IPS-15b (cell line): ENCODE measurements around the gene ENAM.
"Not testable (repeated sequence)": the region's sequence is repeated elsewhere in the genome, so short reads cannot be mapped to it uniquely, and the experiment has no call there.

Source experiments
- H3K27me3 ChIP-seq: one replicate; pipeline ENCODE4 v1.6.1; 2013; ENCODE audit warnings: low read length; ENCODE audit not compliant: control insufficient read depth, insufficient read depth
- H3K36me3 ChIP-seq: one replicate; pipeline ENCODE4 v1.6.1; 2013; ENCODE audit warnings: low read length; ENCODE audit not compliant: control insufficient read depth, insufficient read depth
- H3K4me1 ChIP-seq: one replicate; pipeline ENCODE4 v1.6.1; 2013; ENCODE audit warnings: mild to moderate bottlenecking, low read length; ENCODE audit not compliant: control insufficient read depth, insufficient read depth
- H3K4me3 ChIP-seq: one replicate; pipeline ENCODE4 v1.5.1; 2013; ENCODE audit warnings: low read depth, low read length
- H3K9ac ChIP-seq: one replicate; pipeline ENCODE4 v1.6.1; 2013; ENCODE audit warnings: low read depth, mild to moderate bottlenecking, low read length
- H3K9me3 ChIP-seq: one replicate; pipeline ENCODE4 v1.6.1; 2013; ENCODE audit warnings: mild to moderate bottlenecking, low read length; ENCODE audit not compliant: control insufficient read depth, insufficient read depth

The ENAM gene

DNA sequence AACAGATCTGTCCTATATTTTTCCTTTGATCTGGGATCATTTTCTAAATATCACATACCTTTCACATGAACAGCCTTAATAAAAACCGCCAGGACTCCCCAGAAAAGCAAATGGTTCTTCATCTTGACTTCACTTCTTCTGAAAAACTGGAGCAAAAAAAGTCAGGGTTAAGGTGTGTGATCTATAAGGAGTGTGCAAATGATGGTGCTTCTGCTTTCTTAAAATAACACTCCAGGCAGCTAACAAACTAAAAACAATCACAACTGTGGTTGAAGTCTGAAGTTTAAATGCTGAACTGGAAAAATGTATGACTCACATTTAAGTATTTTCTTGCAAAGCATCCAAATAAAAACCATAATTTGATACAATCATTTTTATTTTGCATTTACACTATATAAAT, 37.8 kb downstream of the ENAM start, which contains the start of gene JCHAIN:
Gene JCHAIN, minus strand, starts transcription at position 140 of the 400 bp plus-strand sequence. Its CDS starts 18 bp downstream, at position 122.
- Histone ChIP-seq H3K4me3 (no peak within 1 kb of the TSS), H3K9ac (no peak within 1 kb of the TSS), H3K36me3 (no peaks in the 10 kb centered on the region), H3K4me1 (no peaks in the 10 kb centered on the region), H3K27me3 (no peaks in the 10 kb centered on the region), H3K9me3 (no peaks in the 10 kb centered on the region)

DNA sequence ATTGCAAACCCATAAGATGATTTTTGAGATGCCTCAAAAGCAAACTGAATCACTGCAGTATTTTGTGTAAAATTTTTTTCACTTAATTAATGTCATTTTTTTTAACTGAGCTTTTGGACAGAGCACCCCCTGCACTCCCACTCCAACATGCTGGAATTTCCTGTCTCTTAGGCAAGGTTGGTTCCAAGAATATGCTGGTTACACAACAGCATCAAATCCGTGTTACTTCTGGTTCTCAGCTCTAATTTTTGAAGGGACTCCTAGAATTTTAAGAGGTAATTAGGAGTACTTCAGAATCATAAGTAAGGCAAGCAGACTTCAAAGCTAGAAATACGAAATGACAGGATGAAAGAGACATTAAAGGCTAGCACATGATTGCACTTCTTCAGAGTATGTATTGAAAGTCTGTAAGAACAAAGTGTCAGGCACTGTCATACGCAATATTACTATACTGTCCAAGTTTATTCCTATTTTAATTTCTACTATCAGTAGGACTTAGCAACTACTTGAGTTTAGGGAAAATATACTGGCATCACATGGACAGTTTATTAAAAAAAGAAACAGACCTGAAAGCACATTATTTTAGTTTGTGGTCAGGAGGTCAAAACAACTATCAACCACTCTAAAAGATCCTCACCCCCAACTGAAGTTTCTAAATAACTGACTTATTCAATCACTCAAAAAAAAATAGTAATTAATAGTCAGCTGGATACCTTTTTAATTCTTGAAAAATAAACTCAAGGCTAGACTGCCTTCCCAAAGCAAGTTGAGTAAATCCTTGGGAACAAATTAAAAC, 39.4 kb downstream of the ENAM start:
- H3K36me3 ChIP-seq = no peaks in the 10 kb centered on the region
- H3K27me3 ChIP-seq = no peaks in the 10 kb centered on the region
- no peaks in the 10 kb centered on the region for H3K9me3 ChIP-seq
- no peak overlapping the region for H3K4me3 ChIP-seq
- no peaks in the 10 kb centered on the region for H3K4me1 ChIP-seq
- H3K9ac ChIP-seq = no peak overlapping the region

DNA sequence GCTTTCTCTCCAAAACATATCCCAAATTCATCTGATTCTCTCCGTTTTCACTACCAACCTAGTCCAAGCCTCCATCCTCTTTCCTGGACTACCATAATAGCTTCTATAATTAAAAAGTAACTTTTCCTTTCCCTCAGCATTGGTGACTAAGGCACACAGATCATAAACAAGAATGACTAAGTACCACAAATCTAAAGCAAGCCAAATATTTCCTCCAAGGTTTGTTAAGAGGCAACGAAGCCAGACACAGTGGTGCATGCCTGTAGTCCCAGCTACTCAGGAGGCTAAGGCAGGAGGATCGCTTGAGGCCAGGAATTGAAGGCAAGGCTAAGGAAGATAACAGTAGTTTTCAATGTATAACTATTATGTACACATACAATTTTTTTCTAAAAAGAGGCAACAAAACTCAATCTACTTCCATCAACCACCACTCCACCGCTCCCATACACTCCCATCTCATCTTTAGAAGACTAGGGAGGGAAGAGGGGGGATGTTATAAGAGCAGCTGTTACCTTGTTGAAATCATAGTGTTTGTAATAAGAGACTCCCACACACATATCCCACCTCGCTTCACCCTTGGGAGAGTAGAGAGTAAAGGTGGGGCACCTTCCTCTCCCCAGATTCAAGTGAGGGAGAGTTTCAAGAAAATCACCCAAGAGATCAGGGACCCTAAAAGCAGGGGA, 41.9 kb downstream of the ENAM start:
- no peaks in the 10 kb centered on the region for H3K9me3 ChIP-seq
- H3K27me3 ChIP-seq = no peaks in the 10 kb centered on the region
- no peak overlapping the region for H3K4me3 ChIP-seq
- H3K9ac ChIP-seq = no peak overlapping the region
- H3K36me3 ChIP-seq = no peaks in the 10 kb centered on the region
- no peaks in the 10 kb centered on the region for H3K4me1 ChIP-seq

DNA sequence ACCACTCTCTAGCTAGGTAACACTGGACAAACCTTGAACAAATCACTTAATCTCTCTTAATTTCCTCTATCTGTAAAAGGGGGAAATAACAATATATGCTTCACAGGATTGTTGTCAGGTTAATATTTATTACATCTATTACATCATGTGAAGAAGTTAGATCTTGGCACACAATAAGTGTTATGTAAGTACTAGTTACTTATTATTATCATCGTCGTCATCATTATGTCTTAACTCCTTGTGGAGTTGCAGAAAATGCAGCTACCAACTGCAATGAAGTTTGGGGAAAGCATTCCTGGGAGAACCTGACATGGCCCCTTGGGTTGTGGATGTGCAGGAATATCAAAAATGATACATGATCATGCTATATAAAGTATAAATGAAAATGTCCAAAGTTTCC, 42.5 kb downstream of the ENAM start:
- H3K36me3 ChIP-seq = no peaks in the 10 kb centered on the region
- no peaks in the 10 kb centered on the region for H3K4me1 ChIP-seq
- no peaks in the 10 kb centered on the region for H3K9me3 ChIP-seq
- H3K4me3 ChIP-seq = no peak overlapping the region
- no peak overlapping the region for H3K9ac ChIP-seq
- no peaks in the 10 kb centered on the region for H3K27me3 ChIP-seq

DNA sequence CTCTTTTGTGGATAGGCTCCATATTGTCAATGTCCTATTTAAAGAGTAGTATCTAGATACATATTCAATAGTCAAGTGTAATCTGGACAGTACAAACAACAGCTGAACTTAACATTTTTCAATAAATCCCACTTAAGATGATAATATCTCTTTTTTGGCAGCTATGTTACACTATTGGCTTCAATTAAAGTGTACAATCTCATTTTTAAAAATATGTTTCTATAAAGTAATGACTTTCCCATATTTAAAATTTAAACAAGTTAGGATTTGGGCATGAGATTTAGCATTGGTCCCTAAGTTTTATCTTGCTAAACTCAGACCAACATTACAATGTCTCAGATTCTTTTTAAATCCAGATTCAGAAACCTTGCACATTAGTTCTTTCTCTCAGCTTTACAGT, 45.6 kb downstream of the ENAM start:
- H3K9ac ChIP-seq = no peak overlapping the region
- H3K36me3 ChIP-seq = no peaks in the 10 kb centered on the region
- no peaks in the 10 kb centered on the region for H3K27me3 ChIP-seq
- no peaks in the 10 kb centered on the region for H3K9me3 ChIP-seq
- H3K4me3 ChIP-seq = no peak overlapping the region
- no peaks in the 10 kb centered on the region for H3K4me1 ChIP-seq

DNA sequence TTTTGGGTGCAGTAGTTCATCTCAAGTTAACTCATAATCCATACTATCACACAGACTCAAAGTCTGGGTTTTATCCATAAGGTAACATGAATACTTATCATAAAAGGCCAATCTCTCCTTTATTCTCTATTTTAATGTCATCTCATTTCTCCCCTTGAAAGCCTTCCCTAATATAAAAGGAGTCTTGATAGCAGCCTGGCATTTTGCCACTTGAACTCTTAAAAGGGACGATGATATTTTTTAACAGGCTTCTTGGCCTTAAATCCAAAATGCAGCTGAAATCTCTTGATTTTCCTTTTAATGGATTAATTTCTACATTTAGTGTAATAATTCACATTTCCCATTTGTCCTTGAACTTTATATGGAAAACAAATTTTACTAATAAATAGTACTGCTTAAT, 46.2 kb downstream of the ENAM start:
- no peaks in the 10 kb centered on the region for H3K36me3 ChIP-seq
- no peaks in the 10 kb centered on the region for H3K4me1 ChIP-seq
- H3K4me3 ChIP-seq = no peak overlapping the region
- H3K9me3 ChIP-seq = no peaks in the 10 kb centered on the region
- H3K9ac ChIP-seq = no peak overlapping the region
- no peaks in the 10 kb centered on the region for H3K27me3 ChIP-seq

DNA sequence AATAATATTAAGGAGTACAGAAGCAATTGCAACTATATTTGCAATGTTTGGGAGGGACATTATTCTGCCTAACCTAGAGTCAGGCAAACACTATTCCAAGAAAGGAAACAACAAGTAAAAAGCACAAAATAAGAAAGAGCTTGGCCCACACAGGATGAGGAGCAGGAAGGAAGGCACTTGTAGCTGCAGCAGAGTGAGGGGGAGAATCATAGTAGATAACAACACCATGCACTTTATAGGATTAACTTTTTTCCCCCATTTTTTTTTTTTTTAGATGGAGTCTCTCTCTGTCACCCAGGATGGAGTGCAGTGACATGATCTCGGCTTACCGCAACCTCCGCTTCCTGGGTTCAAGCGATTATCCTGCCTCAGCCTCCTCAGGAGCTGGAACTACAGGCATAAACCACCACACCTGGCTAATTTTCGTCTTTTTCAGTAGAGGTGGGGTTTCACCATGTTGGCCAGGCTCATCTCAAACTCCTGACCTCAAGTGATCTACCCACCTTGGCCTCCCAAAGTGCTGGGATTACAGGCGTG, 48.1 kb downstream of the ENAM start:
- Histone ChIP-seq H3K9ac (no peak overlapping the region), H3K36me3 (no peaks in the 10 kb centered on the region), H3K4me3 (no peak overlapping the region), H3K27me3 (no peaks in the 10 kb centered on the region), H3K4me1 (no peaks in the 10 kb centered on the region), H3K9me3 (no peaks in the 10 kb centered on the region)

DNA sequence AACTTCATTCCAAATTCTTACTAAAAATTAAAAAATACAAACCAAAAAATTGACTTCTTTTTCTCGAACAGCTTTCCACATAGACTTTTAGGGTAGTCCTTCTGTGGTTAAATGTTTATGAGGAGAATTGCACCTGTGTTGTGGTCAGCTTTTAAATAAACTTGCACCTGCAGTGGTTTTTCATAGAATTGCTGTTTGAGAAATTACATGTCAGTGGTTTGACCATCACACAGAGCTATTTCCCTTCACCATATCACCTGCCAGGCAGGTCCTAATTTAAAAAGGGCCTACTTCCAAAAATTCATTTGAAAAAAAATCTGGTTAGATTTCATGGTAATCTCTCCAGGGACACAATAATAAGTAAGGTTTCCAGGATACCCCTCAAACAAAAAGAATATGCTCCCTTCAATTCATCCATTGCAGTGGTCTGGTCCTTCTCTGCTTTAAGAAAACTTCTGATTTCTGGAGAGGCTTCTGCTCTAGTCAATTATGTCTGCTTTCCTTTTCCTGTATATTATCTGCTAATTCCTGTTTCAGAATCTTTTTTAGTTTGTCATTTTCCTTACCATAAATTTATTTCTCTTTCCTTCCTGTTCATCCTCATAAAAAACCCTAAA, 49.9 kb downstream of the ENAM start:
- H3K4me1 ChIP-seq = no peaks in the 10 kb centered on the region
- no peak overlapping the region for H3K9ac ChIP-seq
- H3K27me3 ChIP-seq = no peaks in the 10 kb centered on the region
- H3K9me3 ChIP-seq = no peaks in the 10 kb centered on the region
- H3K36me3 ChIP-seq = no peaks in the 10 kb centered on the region
- H3K4me3 ChIP-seq = no peak overlapping the region

DNA sequence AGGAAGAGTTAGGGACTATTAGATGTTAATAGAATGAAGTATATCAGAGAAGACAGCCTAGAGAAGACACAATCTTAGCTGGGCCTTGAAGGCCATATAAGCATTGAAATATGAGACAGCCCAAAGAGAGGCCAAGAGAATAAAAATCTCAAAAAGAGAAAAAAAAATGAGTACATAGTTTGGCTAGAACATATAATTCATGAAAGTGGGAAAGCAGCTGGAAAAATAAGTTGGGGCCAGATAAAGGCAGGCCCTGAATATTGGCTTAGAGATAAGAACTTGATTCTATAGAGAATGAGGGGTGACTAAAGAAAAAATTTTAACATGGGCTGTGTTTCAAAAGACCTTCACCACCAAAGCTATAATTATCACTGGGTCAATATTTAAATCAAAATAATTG, 52.4 kb downstream of the ENAM start:
- Histone ChIP-seq H3K4me3 (no peak overlapping the region), H3K9me3 (no peaks in the 10 kb centered on the region), H3K27me3 (no peaks in the 10 kb centered on the region), H3K9ac (no peak overlapping the region), H3K4me1 (no peaks in the 10 kb centered on the region), H3K36me3 (no peaks in the 10 kb centered on the region)

DNA sequence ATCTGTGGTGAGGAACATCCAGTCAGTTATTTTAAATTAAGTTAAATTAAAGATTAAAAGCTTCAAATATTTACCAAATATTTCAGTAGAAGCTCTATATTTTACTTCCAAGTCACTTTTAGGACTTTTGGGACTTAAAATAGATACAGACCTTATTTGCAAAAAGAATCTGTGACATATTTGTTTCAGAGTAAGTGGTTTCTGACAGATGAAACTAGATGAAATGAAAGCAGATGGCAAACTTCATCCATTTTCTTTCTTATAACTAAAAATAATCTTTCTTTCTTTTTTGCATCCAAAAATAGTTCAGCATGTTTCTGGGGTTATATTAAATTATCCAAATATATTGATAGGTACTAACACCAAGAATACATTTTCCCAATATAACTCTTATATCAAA, 53.2 kb downstream of the ENAM start:
- Histone ChIP-seq H3K4me3 (no peak overlapping the region), H3K9ac (no peak overlapping the region), H3K36me3 (no peaks in the 10 kb centered on the region), H3K9me3 (no peaks in the 10 kb centered on the region), H3K4me1 (no peaks in the 10 kb centered on the region), H3K27me3 (no peaks in the 10 kb centered on the region)

DNA sequence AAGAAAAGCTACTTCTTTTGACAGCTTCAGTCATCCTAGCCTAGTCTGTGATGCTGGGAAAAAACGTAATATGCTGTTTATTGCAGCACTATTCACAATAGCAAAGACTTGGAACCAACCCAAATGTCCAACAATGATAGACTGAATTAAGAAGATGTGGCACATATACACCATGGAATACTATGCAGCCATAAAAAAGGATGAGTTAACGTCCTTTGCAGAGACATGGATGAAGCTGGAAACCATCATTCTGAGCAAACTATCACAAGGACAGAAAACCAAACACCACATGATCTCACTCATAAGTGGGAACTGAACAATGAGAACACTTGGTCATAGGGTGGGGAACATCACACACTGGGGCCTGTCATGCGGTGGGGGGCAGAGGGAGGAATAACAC, 53.6 kb downstream of the ENAM start:
- not testable (repeated sequence) for H3K4me1 ChIP-seq, H3K9ac ChIP-seq, H3K27me3 ChIP-seq, H3K4me3 ChIP-seq, H3K9me3 ChIP-seq, H3K36me3 ChIP-seq
